LHCN-M2 (cell line): ENCODE results near the gene PCDHB12. TPM values are rescaled to one million over a fixed set of nuclear protein-coding genes. Genes with fewer than 3 reads are reported as not detected.
"Not testable (repeated sequence)": the region's sequence is repeated elsewhere in the genome, so short reads cannot be mapped to it uniquely, and the experiment has no call there.

ENCODE experiments used
- DNase-seq: peaks from one replicate; pipeline ENCODE4 v3.0.0-alpha.2; 2012; ENCODE audit warnings: low read depth
- polyA plus RNA-seq: library from polyadenylated mRNA; unstranded; fragments of >200 nt; gene quantifications from one replicate; pipeline ENCODE4 v1.2.1, GENCODE V29; 2012; ENCODE audit warnings: missing spikeins
- total RNA-seq: library from RNA; depleted of rRNA; stranded (reverse); fragments of >200 nt; gene quantifications from 2 replicates; pipeline ENCODE4 v1.2.3, GENCODE V29; 2014; rRNA removed

PCDHB12 gene
- total RNA-seq, result 3.1 and 3.6 TPM in 2 replicates
- polyA plus RNA-seq, result 0.74 TPM

GRCh38 chr5:141208478-141208877 is at the start of gene PCDHB12:
Gene PCDHB12, plus strand, starts transcription at chr5:141208719. Its CDS starts 189 bp downstream, at chr5:141208908.
- peak; percentile 62 for DNase-seq

- peak; percentile 73 for DNase-seq
Measured at GRCh38 chr5:141172381-141173204, 35.9 kb upstream of the PCDHB12 start, which contains the start of gene PCDHB7. Gene PCDHB7, plus strand, starts transcription at chr5:141172644. Its CDS starts 192 bp downstream, at chr5:141172836.

- DNase-seq, result not testable (repeated sequence)
Measured at GRCh38 chr5:141174291-141175104, 34.0 kb upstream of the PCDHB12 start.

- DNase-seq, result no peak
Measured at GRCh38 chr5:141175933-141176332, 32.6 kb upstream of the PCDHB12 start.

- DNase-seq, result peak; percentile 61
Measured at GRCh38 chr5:141177577-141178191, 30.8 kb upstream of the PCDHB12 start, which contains the start of gene PCDHB8. Gene PCDHB8, plus strand, starts transcription at chr5:141177790. Its CDS starts 245 bp downstream, at chr5:141178035.

- DNase-seq, result not testable (repeated sequence)
Measured at GRCh38 chr5:141179371-141179770, 29.1 kb upstream of the PCDHB12 start.

- DNase-seq, result not testable (repeated sequence)
Measured at GRCh38 chr5:141179876-141180275, 28.6 kb upstream of the PCDHB12 start.

- DNase-seq, result no peak
Measured at GRCh38 chr5:141180313-141180712, 28.2 kb upstream of the PCDHB12 start.

- peak; percentile 82 for DNase-seq
Measured at GRCh38 chr5:141182248-141182647, 26.3 kb upstream of the PCDHB12 start, which contains the start of gene PCDHB16. Gene PCDHB16, plus strand, starts transcription at chr5:141182387. Its CDS starts 173 bp downstream, at chr5:141182560.

GRCh38 chr5:141184117-141184855 is 24.2 kb upstream of the PCDHB12 start:
- not testable (repeated sequence) for DNase-seq

- DNase-seq, result peak; percentile 14
Measured at GRCh38 chr5:141186897-141187512, 21.5 kb upstream of the PCDHB12 start, which contains the start of gene PCDHB9. Gene PCDHB9, plus strand, starts transcription at chr5:141187161. Its CDS starts 158 bp downstream, at chr5:141187319.

- DNase-seq, result not testable (repeated sequence)
Measured at GRCh38 chr5:141188682-141189081, 19.8 kb upstream of the PCDHB12 start.

GRCh38 chr5:141189131-141189530 is 19.4 kb upstream of the PCDHB12 start:
- not testable (repeated sequence) for DNase-seq

GRCh38 chr5:141192110-141192725 is 16.3 kb upstream of the PCDHB12 start, which contains the start of gene PCDHB10:
Gene PCDHB10, plus strand, starts transcription at chr5:141192353. Its CDS starts 200 bp downstream, at chr5:141192553.
- DNase-seq, result peak; percentile 26

GRCh38 chr5:141194332-141194731 is 14.2 kb upstream of the PCDHB12 start:
- DNase-seq, result not testable (repeated sequence)

- no peak for DNase-seq
Measured at GRCh38 chr5:141196363-141196762, 12.2 kb upstream of the PCDHB12 start.

- peak; percentile 33 for DNase-seq
Measured at GRCh38 chr5:141199359-141200235, 8.9 kb upstream of the PCDHB12 start, which contains the start of gene PCDHB11. Gene PCDHB11, plus strand, starts transcription at chr5:141199627. Its CDS starts 148 bp downstream, at chr5:141199775.

GRCh38 chr5:141201126-141201525 is 7.4 kb upstream of the PCDHB12 start:
- not testable (repeated sequence) for DNase-seq
